IPS-NIHi11 (cell line): ENCODE results near the gene VWA5B1.

Source experiments
- DNase-seq: peaks from one replicate; pipeline ENCODE4 v3.0.0; 2012; ENCODE audit warnings: mixed read lengths, low spot score

VWA5B1 gene

DNA sequence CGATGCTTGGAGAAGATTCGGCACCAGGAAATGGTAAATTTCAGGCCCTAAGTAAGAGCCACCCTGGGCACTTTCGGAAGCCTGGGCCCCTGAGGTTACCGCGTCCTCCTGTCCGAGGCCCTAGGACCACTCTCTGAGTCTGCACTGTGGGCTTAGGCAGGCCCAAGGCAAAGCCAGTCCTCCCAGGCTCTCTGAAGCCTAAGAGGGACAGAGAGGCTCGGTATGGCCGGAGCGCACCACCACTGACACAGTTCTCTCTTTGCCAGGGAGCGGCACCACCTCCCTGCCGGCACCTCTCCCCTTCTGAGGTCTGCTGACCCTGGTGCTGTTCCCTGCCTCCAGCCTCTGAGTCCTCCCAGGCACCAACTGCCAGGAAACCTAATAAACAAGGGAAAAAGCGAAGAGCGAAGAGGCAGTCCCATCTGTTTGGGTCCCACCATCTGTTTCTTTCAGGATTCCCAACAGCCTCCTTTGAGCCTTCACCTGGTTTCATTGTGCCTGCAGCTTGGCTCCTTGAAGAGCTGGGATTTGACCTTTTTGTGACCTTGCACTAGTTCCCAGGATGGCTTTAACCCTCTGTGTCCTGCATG is 57.7 kb downstream of the VWA5B1 start:
- no peak for DNase-seq

DNA sequence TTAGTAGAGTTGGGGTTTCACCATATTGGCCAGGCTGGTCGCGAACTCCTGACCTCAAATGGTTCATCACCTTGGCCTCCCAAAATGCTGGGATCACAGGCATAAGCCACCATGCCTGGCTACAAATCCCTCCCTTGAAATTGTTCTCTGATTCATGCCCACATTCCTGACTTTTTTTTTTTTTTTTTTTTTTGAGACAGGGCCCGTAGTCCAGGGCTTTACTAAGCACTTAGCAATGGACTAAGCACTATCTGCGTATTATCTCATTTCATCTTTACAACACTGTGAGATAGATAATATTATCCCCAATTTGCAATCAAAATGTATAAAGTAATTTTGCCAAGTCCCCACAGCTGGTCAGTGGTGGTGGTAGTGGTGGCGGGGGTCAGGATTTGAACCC is 58.9 kb downstream of the VWA5B1 start:
- DNase-seq: no peak

- no peak for DNase-seq
These were observed 59.3 kb downstream of the VWA5B1 start for GRCh38 chr1:20349971-20350370.

- no peak for DNase-seq
These were observed 59.7 kb downstream of the VWA5B1 start for GRCh38 chr1:20350421-20350820.

- no peak for DNase-seq
These were observed 61.4 kb downstream of the VWA5B1 start for GRCh38 chr1:20351911-20352701.

DNA sequence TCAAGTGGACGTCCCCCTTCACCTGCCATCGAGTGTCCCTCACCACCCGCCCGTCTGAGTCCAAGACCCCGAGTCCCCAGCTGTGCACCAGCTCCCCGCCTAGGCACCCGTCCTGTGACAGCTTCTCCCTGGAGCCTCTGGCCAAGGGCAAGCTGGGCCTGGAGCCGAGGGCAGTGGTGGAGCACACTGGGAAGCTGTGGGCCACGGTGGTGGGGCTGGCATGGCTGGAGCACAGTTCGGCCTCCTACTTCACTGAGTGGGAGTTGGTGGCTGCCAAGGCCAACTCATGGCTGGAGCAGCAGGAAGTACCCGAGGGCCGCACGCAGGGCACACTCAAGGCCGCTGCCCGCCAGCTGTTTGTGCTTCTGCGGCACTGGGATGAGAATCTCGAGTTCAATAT is 63.2 kb downstream of the VWA5B1 start:
- DNase-seq: no peak

DNA sequence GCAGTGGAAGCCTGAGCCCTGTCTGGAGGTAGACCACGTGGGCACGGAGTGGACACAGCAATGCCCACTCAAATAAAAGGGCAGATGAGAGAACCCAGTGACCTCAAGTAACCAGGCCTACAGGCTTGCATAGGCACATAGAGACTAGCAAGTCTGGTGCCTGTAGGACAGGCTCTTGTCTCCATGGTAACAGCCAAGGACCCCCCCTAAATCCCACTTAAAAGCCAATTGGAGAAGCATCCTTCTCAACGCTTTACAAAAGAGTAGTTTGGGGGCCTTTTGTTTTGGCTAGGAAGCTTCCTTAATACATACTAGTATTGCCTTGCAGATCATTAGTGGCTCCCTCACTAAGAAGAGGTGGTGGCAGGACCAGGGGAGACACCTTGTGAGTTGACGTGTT is 63.9 kb downstream of the VWA5B1 start:
- no peak for DNase-seq

- no peak for DNase-seq
These were observed 64.6 kb downstream of the VWA5B1 start for GRCh38 chr1:20355101-20355827.

DNA sequence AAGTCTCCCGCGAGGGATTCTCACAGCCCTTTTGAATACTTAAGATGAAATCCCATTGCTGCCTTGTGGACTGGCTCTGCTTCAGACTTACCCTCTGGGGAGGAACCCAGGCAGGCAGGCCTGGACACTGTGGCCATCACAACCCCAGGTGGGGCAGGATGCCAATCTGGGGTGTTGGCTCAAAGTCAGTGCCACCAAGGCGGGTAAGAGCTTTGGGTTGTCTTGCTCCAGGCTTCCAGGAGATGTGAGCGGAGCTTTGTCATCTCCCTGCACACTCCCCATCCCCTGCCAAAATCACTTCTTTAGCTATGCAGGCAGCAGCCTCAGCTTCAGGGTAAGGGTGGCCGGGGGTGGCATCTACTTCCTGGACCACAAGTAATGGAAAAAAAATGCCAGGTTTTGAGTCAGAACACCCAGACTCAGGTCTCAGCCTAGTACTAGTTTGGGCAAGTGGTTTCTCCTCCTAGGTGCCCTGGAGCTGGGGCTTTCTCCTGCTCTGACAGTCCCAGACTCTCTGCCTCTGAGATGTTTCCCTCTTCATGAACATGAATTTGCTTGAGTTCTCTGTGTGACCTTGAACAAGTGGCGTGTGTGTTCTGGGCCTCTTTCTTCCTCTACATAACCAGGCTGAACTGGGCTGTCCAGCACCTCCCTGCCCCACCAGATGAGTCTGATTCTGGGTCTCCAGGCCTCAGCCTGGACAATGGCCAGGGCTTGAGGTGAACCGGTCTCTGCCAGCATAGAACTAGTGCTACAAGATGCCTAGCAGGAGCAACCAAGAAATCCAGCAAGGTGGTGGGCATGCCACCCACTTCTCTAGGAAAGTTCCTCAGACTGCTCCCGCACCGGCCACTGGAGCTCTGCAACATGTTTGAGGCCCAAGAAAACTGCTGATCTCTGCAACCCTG is 65.4 kb downstream of the VWA5B1 start:
- DNase-seq: no peak

DNA sequence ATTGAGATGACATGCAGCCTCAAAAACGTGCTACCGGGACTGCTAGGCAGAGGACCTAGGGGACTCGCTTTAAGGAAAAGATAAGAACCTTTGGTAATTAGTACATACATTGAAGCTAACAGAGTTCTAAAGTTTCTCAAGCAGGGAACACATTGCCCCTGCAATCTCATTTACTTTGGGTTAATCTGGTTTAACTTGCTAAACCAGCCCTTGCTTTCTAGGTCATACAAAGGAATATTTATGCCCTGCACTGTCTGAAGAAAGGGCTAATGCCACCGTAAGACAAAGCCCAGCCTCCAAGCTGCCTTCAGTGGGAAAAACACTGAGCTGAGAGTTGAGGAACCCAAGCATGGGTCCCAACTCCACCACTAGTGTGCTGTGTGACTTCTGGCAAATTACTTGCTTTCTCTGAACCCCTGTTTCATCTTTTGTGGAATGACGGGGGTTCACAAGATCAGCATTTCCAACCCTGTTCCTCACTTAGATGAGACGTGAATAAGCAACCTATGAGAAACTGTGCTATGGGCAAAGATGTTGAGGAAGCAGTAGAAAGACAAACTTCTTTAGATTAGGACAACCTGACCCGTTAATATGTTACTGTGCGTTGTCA is 66.3 kb downstream of the VWA5B1 start:
- DNase-seq: no peak

GRCh38 chr1:20357796-20358195 is 67.1 kb downstream of the VWA5B1 start:
- no peak for DNase-seq

GRCh38 chr1:20358761-20359263 is 68.1 kb downstream of the VWA5B1 start:
- DNase-seq: peak; percentile 65

- no peak for DNase-seq
These were observed 69.0 kb downstream of the VWA5B1 start for GRCh38 chr1:20359451-20360330.

GRCh38 chr1:20361401-20361800 is 70.7 kb downstream of the VWA5B1 start:
- no peak for DNase-seq

GRCh38 chr1:20361805-20362381 is 71.2 kb downstream of the VWA5B1 start:
- peak; percentile 86 for DNase-seq

DNA sequence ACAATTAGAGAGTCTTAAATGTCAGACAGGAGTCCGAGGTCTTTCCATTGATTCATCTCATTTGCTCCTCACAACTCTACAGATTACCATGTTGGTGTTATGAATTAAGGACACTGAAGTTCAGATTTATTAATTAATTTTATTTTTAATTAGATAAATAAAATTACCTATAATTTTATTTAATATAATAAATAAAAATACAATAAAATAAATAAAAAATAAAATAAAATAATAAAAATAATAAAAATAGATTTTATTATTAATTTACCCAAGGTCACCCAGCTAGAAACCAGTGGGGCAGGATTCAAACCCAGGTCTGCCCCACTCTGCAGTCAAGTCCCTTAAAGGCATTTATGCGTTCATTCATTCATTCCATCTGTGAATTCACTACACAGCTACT is 72.2 kb downstream of the VWA5B1 start:
- DNase-seq: no peak

GRCh38 chr1:20365421-20366055 is 74.9 kb downstream of the VWA5B1 start:
- no peak for DNase-seq

DNA sequence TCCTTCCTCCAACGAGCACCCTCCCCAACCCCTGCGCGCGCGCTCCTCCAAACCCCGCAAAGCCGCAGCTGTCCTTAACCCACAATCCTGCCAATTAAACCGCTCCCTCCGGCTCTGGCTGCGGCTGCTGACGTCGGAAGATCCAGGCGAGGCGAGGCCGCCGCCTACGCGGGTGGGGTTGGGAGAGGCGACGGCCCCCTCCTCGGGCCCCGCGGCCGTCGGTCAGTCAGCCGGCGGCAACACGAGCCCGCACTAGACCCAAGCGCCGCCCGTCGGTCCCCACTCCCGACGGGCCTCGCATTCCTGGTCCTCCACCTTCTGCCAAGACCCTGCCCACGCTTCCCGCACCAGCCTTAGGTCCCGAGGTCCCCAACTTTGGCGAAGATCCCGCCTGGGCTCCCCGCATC is 75.4 kb downstream of the VWA5B1 start:
- DNase-seq: peak; percentile 33

DNA sequence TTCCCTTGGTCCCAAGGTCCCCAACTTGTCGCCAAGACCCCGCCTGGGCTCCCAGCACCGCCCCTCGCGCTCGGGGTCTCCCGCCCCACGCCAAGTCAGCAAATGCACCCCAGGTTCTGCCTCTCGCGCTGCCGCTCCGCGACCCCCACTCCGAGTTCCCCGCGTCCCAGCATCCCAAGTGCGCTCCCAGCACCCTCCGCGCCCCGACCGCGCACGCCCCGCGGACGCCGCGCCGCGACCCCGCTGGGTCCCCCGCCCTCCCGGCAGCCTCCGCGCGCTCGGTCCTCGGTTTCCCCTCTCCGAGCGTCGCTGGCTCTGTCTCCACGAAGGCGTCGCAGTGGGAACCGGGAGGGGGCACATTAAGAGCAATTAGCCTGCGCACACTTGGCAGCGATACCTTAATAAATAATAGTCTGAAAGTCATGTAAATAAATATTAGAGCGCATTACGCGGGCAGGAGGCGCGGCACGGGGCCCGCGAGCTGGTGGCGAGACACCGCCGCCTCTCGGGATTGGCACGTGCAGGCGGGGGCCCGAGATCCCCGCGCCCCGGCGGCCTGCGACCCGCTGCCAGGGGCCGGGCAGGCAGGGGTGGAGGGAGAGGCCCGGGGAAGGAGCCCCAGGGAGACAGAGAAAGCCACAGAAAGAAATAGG is 75.9 kb downstream of the VWA5B1 start:
- peak; percentile 40 for DNase-seq
